Activated T-cell treated with anti-CD3 and anti-CD28 coated beads for 1 hour (primary cell): ENCODE measurements around the gene PRDM7.
"Not testable (repeated sequence)": the region's sequence is repeated elsewhere in the genome, so short reads cannot be mapped to it uniquely, and the experiment has no call there.

Source experiments
- DNase-seq: peaks from one replicate; pipeline ENCODE4 v3.0.0-alpha.2; 2020; ENCODE audit warnings: low read depth

The PRDM7 gene

GRCh38 chr16:90077240-90077756 lies at the start of gene PRDM7:
Gene PRDM7, minus strand, starts transcription at chr16:90077331. Its CDS starts 1,421 bp downstream, at chr16:90075910.
- peak; percentile 94 for DNase-seq

GRCh38 chr16:90121846-90122245 lies 44.7 kb upstream of the PRDM7 start:
- not testable (repeated sequence) for DNase-seq

DNA sequence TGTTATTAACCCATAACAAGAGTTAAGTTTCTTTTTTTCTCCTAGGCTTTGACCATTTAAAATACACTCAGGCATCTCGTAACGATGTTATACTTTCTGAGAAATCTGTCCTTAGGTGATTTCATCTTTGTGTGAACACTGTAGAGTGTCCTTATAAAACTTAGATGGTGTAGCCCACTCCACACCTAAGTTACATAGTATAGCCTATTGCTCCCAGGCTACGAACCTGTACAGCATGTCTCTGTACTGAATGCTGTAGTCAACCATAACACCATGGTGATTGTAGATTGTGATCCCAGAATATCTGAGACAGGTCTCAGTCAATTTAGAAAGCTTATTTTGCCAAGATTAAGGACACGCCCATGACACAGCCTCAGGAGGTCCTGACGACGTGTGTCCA lies 30.5 kb upstream of the PRDM7 start:
- DNase-seq: not testable (repeated sequence)

- not testable (repeated sequence) for DNase-seq
Observed at GRCh38 chr16:90107060-90107459, 29.9 kb upstream of the PRDM7 start.

DNA sequence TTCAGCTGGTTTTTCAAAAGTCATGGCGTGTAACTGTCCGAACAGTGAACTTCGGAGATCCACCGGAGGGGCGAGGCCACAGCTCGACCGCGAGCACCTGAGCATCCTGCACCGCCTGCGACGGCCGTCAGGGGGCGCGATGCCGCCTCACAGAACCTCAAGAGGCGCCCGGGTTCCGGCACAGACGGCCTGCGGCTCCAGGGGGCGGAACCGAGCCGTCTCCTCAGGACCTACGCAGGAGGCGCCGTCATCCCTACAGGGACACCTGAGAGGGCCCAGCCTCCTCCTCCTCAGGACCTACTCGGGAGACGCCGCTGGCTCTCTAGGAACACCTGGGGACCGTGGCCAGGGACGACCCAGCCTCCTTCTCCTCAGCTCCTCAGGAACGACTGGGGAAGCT lies 29.1 kb upstream of the PRDM7 start:
- peak; percentile 36 for DNase-seq

- DNase-seq: not testable (repeated sequence)
Observed at GRCh38 chr16:90104725-90105124, 27.6 kb upstream of the PRDM7 start.

DNA sequence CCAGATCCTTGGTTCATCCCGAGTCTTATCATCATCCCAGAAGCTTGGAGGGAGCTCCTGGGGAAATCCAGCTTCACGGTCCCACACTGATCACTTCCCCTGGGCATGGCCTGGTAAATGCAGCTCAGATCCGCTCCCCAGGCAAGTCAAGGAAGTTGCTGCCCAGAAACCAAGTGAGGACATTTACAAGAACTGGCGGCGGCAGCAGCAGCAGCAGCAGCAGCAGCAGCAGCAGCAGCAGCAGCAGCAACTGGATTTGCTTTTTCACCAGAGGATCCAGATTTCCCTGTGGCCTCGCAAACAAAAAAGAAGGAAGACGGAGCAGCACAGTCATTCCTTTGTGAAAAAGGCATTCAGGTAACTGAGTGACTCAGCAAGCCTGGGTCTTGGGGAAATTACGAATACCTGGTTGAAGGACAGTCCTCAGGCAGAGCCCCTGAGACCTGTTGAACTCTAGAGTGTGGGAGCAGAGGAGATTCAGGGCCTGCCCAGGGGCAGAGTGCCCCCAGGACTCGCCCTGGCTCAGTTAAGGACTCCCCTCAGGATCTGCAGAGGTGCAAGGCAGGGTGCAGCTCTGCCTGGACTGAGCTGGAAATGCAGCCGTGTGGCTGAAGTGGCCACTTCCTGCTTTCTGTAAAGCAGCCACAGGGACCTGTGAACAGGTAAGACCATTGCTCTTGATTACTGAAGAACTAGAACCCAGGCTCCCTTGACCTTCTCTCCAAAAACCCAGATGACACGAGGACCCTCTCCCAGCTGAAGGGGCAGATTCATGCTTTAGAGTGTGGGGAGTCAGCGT lies 25.2 kb upstream of the PRDM7 start:
- DNase-seq: not testable (repeated sequence)

DNA sequence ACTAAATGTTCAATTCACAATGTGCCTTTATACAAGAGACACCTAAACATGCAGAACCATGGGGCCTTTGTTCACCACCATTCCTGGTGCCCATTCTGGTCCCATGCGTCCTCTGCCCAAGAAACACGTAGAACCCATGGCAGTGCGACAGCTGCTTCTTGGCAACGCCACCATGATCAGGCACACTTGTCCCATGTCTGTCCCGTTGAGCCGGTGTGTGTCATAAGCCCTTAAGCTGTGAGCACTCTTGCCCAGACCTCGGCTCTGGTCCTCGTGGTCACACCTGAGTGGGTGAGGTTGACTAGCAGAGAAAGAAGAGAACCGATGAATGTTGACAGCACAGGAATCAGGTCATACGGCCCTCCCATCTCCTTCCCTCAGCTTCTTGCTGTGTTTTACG lies 24.2 kb upstream of the PRDM7 start:
- not testable (repeated sequence) for DNase-seq

DNA sequence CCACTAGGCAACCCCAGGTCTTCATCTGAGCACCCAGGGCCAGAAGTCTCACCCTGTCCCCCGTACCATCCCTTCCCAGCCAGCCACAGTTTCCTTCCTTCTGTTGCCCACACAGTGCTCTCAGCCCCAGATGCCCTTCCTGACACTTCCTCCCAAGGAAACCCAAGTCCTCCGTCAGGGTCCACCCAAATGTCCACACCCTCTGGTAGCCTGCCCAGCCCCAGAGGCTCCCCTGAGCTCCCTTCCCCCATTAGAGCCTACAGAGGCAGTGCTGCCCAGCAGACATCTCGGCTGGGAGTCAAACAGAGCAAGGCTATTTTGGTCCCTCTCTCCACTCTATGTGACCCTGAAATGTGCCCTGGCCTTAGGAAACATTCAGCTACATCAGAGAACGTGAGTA lies 23.7 kb upstream of the PRDM7 start:
- DNase-seq: not testable (repeated sequence)

- DNase-seq: not testable (repeated sequence)
Observed at GRCh38 chr16:90100229-90100628, 23.1 kb upstream of the PRDM7 start.

GRCh38 chr16:90098936-90099335 lies 21.8 kb upstream of the PRDM7 start:
- DNase-seq: not testable (repeated sequence)

DNA sequence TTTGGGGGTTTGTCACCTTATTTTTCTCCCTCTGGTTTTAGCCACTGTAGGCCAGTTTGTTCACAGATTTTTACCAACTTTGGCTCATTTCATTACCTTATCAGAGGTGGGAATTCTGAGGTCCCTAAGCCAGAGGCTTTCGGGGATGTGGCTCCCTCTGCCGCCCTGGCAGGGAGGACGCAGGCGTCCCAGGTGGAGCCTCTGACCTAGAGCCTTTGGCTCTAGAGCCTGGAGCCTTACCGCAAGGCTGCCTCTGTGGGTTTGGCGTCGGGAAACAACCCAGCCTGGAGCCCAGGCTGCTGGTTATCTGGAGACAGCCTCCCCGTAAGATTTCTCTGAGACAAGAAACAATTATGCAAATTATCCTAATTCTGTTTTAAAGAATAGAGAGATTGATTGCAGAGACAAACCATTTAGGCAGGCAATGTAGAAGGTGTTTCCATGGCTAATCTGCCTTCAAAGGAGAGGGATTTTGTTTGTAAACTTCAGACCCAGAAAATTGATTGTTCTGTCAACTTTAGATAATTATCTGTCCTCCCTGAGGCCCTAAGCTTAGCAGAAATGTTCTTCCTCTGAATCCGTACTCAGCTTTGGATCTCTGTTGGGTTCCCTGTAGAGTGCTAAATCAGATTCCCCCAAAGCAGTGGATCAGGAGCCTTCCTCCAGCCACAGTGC lies 20.0 kb upstream of the PRDM7 start:
- DNase-seq: not testable (repeated sequence)

GRCh38 chr16:90094791-90095190 lies 17.7 kb upstream of the PRDM7 start:
- DNase-seq: not testable (repeated sequence)

GRCh38 chr16:90094296-90094695 lies 17.2 kb upstream of the PRDM7 start:
- not testable (repeated sequence) for DNase-seq

DNA sequence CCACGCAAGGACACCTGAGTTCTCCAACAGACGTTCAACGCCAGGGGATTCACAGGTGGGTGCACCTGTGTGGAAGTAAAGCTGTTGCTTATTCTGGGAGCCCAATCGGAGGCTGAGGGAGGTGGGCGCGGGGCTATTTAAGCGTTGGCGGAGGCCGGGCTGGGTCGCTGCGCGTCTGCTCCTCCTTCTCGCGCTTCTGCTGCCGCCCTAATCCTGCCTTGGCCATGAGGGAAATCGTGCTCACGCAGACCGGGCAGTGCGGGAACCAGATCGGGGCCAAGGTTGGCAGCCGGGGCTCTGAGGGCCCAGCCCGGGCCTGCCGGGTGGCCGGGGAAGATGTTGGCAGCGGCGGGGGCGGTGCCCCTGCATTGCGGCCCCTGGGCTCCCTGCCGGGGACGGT lies 16.7 kb upstream of the PRDM7 start:
- not testable (repeated sequence) for DNase-seq

DNA sequence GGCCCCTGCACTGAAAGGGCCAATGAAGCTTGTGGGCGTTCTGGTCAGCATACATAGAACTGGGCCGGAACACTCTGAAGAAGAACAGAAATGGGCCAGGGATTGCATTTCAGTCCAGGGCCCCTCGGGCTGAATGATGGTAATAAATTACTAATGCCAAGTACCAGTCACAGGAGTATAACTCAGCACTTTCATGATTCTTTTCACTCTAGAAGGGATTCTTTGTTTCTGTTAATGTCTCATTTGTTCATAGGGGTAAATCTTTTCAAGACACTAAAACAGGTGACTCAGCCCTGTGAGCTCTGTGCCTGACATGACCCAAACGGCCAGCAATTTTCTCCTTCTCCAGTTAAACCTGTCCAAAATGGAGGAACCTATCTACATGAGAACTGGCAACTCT lies 15.7 kb upstream of the PRDM7 start:
- not testable (repeated sequence) for DNase-seq

DNA sequence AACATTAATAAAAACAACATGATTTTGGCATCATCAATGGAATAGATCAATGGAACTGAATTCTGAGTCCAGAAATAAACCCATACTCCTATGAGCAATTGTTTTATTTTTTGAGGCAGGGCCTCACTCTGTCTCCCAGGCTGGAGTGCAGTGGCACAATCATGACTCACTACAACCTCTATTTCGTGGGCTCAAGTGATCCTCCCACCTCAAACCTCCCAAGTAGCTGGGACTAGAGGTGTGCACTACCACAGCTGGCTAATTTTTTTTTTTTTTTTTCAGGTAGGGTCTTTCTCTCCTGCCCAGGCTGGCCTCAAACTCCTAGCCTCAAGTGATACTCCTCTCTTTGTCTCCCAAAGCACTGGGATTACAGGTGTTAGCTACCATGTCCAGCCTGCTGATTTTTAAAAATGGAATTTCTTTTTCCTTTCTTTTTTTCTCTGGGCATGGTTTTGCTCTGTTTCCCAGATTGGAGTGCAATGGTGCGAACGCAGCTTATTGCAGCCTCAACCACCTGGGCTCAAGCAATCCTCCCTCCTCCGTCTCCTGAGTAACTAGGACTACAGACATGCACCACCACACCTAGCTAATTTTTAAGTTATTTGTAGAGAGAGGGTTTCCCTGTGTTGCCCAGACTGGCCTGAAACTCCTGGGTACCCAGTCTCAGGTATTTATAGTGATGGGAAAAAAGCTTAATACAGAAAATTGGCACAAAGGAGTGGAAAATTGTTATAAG lies 7.3 kb upstream of the PRDM7 start:
- no peak for DNase-seq

DNA sequence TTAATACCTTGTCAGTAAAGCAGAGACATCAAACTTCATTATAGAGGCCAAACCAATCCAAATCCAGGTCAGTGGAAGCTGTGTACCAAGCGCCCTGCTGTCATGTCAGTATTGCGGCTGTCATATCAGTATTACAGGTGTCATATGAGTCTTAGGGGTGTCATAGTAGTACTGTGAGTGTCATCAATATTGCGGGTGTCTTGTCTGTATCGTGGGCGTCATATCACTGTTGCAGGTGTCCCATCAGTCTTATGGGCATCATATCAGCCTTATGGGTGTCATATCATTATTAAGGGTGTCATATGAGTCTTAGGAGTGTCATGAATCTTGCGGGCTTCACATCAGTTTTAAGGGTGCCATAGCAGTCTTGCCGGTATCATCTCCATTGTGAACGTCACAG lies 6.0 kb upstream of the PRDM7 start:
- DNase-seq: no peak

DNA sequence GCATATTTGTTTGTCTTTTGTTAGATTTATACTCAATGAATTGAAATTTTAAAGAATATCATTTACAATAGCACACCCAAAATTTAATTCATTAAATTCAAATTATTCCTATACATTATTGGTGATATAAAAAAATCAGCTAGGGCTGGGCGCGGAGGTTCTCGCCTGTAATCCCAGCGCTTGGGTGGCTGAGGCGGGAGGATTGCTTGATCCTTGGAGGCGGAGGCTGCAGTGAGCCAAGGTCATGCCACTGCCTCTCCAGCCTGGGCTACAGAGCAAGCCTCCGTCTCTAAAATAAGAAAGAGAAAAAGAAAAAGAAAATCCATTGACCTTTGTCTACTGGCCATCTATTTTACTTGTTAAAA lies 4.5 kb upstream of the PRDM7 start:
- DNase-seq: no peak

GRCh38 chr16:90078579-90078895 lies 1.4 kb upstream of the PRDM7 start:
- DNase-seq: no peak

GRCh38 chr16:90077757-90078578 lies 837 bp upstream of the PRDM7 start:
- DNase-seq: no peak
